Measurements from ENCODE around the gene STPG3. TPM values are rescaled to one million over a fixed set of nuclear protein-coding genes. Genes with fewer than 3 reads are reported as not detected.

STPG3 gene
- total and polyA plus RNA-seq, 2 of the 13 experiments (the other 11 are each of a cell fraction or from before 2014, with no cell fraction given): not detected

DNA sequence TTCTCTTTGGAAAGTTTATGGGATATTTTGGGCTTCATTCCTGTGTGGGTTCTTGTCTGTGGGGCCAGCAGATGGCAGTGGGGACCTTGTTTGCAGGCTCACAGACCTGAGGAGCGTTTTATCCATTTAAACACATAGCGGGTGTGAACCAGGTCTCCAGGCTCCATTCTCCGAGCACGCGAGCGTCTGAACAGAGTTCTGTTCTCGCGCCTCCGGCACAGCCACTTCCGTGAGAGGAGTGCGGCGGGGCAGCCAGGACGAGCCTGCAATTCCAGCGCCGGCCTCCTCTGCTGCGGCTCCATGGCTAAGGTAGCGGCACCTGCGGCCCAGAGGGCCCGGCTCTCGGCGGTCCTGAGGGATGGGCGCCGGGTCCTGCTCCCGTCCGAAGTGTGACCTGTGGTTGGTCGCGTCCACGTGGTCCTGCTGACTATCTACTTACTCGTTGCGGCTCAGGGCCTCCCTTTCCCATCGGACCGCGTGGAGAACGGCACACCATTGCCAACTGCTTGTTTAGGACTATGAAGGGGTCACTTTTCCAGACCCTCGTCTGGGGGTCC is 43.7 kb downstream of the STPG3 start (continued):
- TF ChIP-seq, protein P1, sequence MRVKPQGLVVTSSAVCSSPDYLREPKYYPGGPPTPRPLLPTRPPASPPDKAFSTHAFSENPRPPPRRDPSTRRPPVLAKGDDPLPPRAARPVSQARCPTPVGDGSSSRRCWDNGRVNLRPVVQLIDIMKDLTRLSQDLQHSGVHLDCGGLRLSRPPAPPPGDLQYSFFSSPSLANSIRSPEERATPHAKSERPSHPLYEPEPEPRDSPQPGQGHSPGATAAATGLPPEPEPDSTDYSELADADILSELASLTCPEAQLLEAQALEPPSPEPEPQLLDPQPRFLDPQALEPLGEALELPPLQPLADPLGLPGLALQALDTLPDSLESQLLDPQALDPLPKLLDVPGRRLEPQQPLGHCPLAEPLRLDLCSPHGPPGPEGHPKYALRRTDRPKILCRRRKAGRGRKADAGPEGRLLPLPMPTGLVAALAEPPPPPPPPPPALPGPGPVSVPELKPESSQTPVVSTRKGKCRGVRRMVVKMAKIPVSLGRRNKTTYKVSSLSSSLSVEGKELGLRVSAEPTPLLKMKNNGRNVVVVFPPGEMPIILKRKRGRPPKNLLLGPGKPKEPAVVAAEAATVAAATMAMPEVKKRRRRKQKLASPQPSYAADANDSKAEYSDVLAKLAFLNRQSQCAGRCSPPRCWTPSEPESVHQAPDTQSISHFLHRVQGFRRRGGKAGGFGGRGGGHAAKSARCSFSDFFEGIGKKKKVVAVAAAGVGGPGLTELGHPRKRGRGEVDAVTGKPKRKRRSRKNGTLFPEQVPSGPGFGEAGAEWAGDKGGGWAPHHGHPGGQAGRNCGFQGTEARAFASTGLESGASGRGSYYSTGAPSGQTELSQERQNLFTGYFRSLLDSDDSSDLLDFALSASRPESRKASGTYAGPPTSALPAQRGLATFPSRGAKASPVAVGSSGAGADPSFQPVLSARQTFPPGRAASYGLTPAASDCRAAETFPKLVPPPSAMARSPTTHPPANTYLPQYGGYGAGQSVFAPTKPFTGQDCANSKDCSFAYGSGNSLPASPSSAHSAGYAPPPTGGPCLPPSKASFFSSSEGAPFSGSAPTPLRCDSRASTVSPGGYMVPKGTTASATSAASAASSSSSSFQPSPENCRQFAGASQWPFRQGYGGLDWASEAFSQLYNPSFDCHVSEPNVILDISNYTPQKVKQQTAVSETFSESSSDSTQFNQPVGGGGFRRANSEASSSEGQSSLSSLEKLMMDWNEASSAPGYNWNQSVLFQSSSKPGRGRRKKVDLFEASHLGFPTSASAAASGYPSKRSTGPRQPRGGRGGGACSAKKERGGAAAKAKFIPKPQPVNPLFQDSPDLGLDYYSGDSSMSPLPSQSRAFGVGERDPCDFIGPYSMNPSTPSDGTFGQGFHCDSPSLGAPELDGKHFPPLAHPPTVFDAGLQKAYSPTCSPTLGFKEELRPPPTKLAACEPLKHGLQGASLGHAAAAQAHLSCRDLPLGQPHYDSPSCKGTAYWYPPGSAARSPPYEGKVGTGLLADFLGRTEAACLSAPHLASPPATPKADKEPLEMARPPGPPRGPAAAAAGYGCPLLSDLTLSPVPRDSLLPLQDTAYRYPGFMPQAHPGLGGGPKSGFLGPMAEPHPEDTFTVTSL (CRISPR knock-in tag; IDR thresholded peaks at IDR 0.05; ENCODE audit: borderline replicate concordance): no peak
- no peak for TF ChIP-seq NR3C1 (CRISPR knock-in tag; IDR thresholded peaks at IDR 0.05)
- TF ChIP-seq TEAD2 (CRISPR knock-in tag; IDR thresholded peaks at IDR 0.05): no peak
- no peak for TF ChIP-seq KLF6 (CRISPR knock-in tag; IDR thresholded peaks at IDR 0.05)
- TF ChIP-seq ZNF776 (CRISPR knock-in tag; IDR thresholded peaks at IDR 0.05): 0 out of 2 replicates have a peak, but pooled peaks have one; percentile 21
- TF ChIP-seq ZSCAN31 (CRISPR knock-in tag; IDR thresholded peaks at IDR 0.05; ENCODE audit: low read depth): no peak
- 0 out of 2 replicates have a peak, but pooled peaks have one; percentile 29 for TF ChIP-seq ZNF251 (CRISPR knock-in tag; IDR thresholded peaks at IDR 0.05)
- TF ChIP-seq POLR2G (IDR thresholded peaks at IDR 0.05; ENCODE audit: low read depth, low read length): no peak; the same call in 1 of the 2 replicates
- TF ChIP-seq, protein P2, sequence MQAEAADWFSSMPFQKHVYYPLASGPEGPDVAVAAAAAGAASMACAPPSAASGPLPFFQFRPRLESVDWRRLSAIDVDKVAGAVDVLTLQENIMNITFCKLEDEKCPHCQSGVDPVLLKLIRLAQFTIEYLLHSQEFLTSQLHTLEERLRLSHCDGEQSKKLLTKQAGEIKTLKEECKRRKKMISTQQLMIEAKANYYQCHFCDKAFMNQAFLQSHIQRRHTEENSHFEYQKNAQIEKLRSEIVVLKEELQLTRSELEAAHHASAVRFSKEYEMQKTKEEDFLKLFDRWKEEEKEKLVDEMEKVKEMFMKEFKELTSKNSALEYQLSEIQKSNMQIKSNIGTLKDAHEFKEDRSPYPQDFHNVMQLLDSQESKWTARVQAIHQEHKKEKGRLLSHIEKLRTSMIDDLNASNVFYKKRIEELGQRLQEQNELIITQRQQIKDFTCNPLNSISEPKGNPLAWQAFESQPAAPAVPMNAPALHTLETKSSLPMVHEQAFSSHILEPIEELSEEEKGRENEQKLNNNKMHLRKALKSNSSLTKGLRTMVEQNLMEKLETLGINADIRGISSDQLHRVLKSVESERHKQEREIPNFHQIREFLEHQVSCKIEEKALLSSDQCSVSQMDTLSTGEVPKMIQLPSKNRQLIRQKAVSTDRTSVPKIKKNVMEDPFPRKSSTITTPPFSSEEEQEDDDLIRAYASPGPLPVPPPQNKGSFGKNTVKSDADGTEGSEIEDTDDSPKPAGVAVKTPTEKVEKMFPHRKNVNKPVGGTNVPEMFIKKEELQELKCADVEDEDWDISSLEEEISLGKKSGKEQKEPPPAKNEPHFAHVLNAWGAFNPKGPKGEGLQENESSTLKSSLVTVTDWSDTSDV (CRISPR knock-in tag; IDR thresholded peaks at IDR 0.05): no peak
- no peak for TF ChIP-seq TCF12 (IDR thresholded peaks at IDR 0.05)
- TF ChIP-seq TCF12 (CRISPR knock-in tag; IDR thresholded peaks at IDR 0.05): no peak
- no peak for TF ChIP-seq ZNF891 (CRISPR knock-in tag; IDR thresholded peaks at IDR 0.05)
- no peak for TF ChIP-seq CENPT (CRISPR knock-in tag; IDR thresholded peaks at IDR 0.05; ENCODE audit: low read depth)
- no peak for TF ChIP-seq MBNL3 (CRISPR knock-in tag; conservative IDR thresholded peaks at IDR 0.05)
- TF ChIP-seq ZBTB21 (CRISPR knock-in tag; IDR thresholded peaks at IDR 0.05): no peak
- TF ChIP-seq JUN (CRISPR knock-in tag; IDR thresholded peaks at IDR 0.05): no peak
- TF ChIP-seq ZNF430 (CRISPR knock-in tag; IDR thresholded peaks at IDR 0.05): no peak
- no peak for TF ChIP-seq CCAR2 (optimal IDR thresholded peaks at IDR 0.05; ENCODE audit: low read depth, low read length)
- TF ChIP-seq ZNF737 (CRISPR knock-in tag; IDR thresholded peaks at IDR 0.05; ENCODE audit: borderline replicate concordance): no peak
- no peak for TF ChIP-seq ZNF234 (CRISPR knock-in tag; conservative IDR thresholded peaks at IDR 0.05)
- TF ChIP-seq ZMYM4 (CRISPR knock-in tag; IDR thresholded peaks at IDR 0.05): no peak
- TF ChIP-seq HNRNPLL (IDR thresholded peaks at IDR 0.05; ENCODE audit: low read depth, low read length, poor library complexity, severe bottlenecking): peak; percentile 22
- no peak for TF ChIP-seq EED (CRISPR knock-in tag; IDR thresholded peaks at IDR 0.05)
- no peak for TF ChIP-seq POLR2A (IDR thresholded peaks at IDR 0.05; ENCODE audit: insufficient read depth in 1 of 2, low read depth in 2 of 2, low read length in 2 of 2)
- TF ChIP-seq ZNF510 (CRISPR knock-in tag; IDR thresholded peaks at IDR 0.05; ENCODE audit: low read depth): 0 out of 2 replicates have a peak, but pooled peaks have one; percentile 62

All from HepG2 (cell line).